Thyroid gland (tissue), 4 donors: ENCODE results near the gene ANKHD1. TPM values are rescaled to one million over a fixed set of nuclear protein-coding genes. Genes with fewer than 3 reads are reported as not detected.
A peak's percentile ranks its signal among the peaks of the same experiment; 100 is the strongest.

Experiments used
- DNase-seq, 2 donors: peaks; one replicate each; pipeline ENCODE4 v3.0.0-alpha.2; 2019
- H3K27ac ChIP-seq, 3 donors: fragments of 200-600 bp; sonication (generic); 1 replicate in 2 of 3; 2 replicates in 1 of 3; pipeline ENCODE4 v1.5.1; 2016 to 2019; ENCODE audit warnings: mild to moderate bottlenecking in 1 of 3, moderate library complexity in 1 of 3
- H3K27me3 ChIP-seq: fragments of 200-600 bp; sonication (generic); one replicate; pipeline ENCODE4 v1.5.1; 2019
- H3K36me3 ChIP-seq, 2 donors: fragments of 200-600 bp; sonication (generic); one replicate each; pipeline ENCODE4 v1.5.1; 2016 to 2019
- H3K4me1 ChIP-seq, 2 donors: fragments of 200-600 bp; sonication (generic); one replicate each; pipeline ENCODE4 v1.5.1; 2017 to 2019
- H3K4me3 ChIP-seq, 3 donors: fragments of 200-600 bp; sonication (generic); replicated peaks in 1 of 3; 1 replicate in 2 of 3; 2 replicates in 1 of 3; pipeline ENCODE4 v1.5.1; 2016; ENCODE audit warnings: mild to moderate bottlenecking in 1 of 3
- H3K9me3 ChIP-seq: fragments of 200-600 bp; sonication (generic); one replicate; pipeline ENCODE4 v1.5.1; 2017
- POLR2A ChIP-seq, 2 donors: fragments of 450-650 bp; IDR thresholded peaks; one replicate each; pipeline ENCODE4 v1.6.1; 2017; ENCODE audit warnings: antibody characterized with exemption in 2 of 2, mild to moderate bottlenecking in 2 of 2, moderate library complexity in 1 of 2
- WGBS, 2 donors: methylation state at CpG; one replicate each; pipeline ENCODE4 v1.1.5; 2017; 5-methylcytosine and 5-hydroxymethylcytosine counted together
- intact Hi-C: fragments of 100-400 bp; cut with DNase I; formaldehyde crosslinking; loops from one replicate; pipeline ENCODE4 v1.15.1; 2023
- total RNA-seq, 4 donors: library from RNA; depleted of rRNA; stranded (reverse); fragments of >200 nt; gene quantifications; one replicate each; pipeline ENCODE4 v1.2.3, GENCODE V29; 2016
- TF ChIP-seq, protein P1 (sequence below), 6 experiments: fragments of 200-600 bp in 3 of 6; fragments of 450-650 bp in 3 of 6; sonication (generic) in 3 of 6; IDR thresholded peaks; one replicate each; pipeline ENCODE4 v1.5.1; 2016 to 2019; ENCODE audit warnings: antibody characterized with exemption in 6 of 6, mild to moderate bottlenecking in 2 of 6, inconsistent platforms in 1 of 6, moderate library complexity in 1 of 6

ANKHD1 gene
- total RNA-seq, 4 donors from 2014 or later, result 148 to 247 (median 163) TPM

DNA sequence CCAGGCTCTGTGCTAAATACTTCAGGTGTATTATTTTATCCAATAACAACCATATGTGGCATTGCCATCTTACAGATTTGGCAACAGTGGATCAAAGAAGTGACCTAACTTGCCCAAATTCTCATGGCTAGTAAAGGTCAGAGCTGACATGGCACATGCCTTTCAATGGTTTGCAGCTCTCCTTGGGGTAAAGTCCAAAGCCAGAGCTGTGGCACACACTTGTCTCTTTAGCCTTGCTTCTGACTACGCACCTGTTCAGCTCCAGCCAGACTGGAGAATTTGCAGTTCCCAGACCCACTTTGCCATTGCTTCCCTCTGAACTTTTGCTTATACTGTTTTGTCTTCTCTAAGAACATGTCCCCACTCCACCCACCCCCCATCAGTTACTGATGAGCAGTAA is 168.9 kb downstream of the ANKHD1 start:
- H3K4me1 ChIP-seq, result peaks cover 12 to 37% of the 10 kb centered on the region in 2 donors
- peaks cover 21 to 24% of the 10 kb centered on the region in 2 donors for H3K36me3 ChIP-seq
- H3K4me3 ChIP-seq, result no peak overlapping the region
- DNase-seq, result no peak
- WGBS, 2 donors, result 100% methylated on average over 1 of the region's 1 CpG
- intact Hi-C loops, result no loop called here
- H3K27me3 ChIP-seq, result no peaks in the 10 kb centered on the region
- TF ChIP-seq, protein P1, sequence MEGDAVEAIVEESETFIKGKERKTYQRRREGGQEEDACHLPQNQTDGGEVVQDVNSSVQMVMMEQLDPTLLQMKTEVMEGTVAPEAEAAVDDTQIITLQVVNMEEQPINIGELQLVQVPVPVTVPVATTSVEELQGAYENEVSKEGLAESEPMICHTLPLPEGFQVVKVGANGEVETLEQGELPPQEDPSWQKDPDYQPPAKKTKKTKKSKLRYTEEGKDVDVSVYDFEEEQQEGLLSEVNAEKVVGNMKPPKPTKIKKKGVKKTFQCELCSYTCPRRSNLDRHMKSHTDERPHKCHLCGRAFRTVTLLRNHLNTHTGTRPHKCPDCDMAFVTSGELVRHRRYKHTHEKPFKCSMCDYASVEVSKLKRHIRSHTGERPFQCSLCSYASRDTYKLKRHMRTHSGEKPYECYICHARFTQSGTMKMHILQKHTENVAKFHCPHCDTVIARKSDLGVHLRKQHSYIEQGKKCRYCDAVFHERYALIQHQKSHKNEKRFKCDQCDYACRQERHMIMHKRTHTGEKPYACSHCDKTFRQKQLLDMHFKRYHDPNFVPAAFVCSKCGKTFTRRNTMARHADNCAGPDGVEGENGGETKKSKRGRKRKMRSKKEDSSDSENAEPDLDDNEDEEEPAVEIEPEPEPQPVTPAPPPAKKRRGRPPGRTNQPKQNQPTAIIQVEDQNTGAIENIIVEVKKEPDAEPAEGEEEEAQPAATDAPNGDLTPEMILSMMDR (IDR thresholded peaks at IDR 0.05), result no peak
- no peak for TF ChIP-seq POLR2A (IDR thresholded peaks at IDR 0.05)
- H3K9me3 ChIP-seq, result no peaks in the 10 kb centered on the region
- peak overlapping the region in 1 of 3 donors; percentile 77 for H3K27ac ChIP-seq

DNA sequence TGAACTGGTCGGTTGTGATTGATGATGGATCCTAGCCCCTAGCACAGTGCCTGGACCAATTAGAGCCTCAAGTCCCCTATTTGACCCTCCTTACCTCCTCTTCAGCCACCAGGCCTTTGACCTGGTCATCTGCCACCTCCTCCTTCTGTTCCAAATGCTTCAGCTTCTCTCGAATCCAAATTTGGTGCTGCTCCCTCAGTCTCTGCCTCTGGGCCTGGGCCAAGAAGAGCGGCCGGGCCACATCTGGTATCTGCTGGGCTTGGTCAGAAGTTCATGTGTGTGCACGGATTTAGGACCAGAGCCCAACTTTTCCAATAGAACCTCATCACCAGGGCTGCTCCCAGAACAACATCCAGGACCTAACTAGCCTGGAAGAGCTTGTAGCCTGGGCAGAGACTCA is 169.5 kb downstream of the ANKHD1 start:
- Histone ChIP-seq H3K4me3 (no peak overlapping the region), H3K4me1 (peaks cover 8 to 33% of the 10 kb centered on the region in 2 donors), H3K27me3 (no peaks in the 10 kb centered on the region), H3K36me3 (peaks cover 21 to 24% of the 10 kb centered on the region in 2 donors), H3K27ac (peak overlapping the region in 1 of 3 donors; percentile 33), H3K9me3 (no peaks in the 10 kb centered on the region)
- no peak for DNase-seq
- 81 to 85% methylated on average over 5 of the region's 5 CpGs for WGBS, 2 donors
- intact Hi-C loops, result no loop called here
- TF ChIP-seq, protein P1 (IDR thresholded peaks at IDR 0.05), result no peak
- no peak for TF ChIP-seq POLR2A (IDR thresholded peaks at IDR 0.05)

DNA sequence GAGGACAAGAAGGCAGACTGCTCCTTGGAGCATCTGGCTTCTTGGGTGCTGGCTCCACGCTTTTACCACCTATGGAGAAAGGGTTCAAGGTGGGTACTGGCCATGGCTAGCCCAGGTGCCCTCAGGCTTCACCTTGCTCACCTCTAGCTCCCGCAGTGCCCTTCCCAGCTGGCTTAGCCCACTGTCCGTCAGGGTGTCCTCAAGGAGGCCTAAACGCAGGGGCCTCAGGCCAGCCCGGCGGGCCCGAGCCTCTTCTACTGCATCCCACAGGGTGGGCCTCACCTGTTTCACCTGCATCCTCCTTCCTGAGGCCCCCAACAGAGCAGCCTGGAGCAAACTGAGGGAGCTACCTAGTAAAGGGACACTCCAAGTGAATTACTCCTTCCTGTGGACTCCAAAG is 172.1 kb downstream of the ANKHD1 start:
- no peaks in the 10 kb centered on the region for H3K9me3 ChIP-seq
- TF ChIP-seq, protein P1 (IDR thresholded peaks at IDR 0.05), result no peak
- TF ChIP-seq POLR2A (IDR thresholded peaks at IDR 0.05), result no peak
- H3K4me3 ChIP-seq, result no peak overlapping the region
- H3K36me3 ChIP-seq, result peaks cover 0 to 3% of the 10 kb centered on the region in 2 donors
- DNase-seq, result no peak
- peak overlapping the region in 2 of 3 donors; percentile 9 to 48 for H3K27ac ChIP-seq
- no peaks in the 10 kb centered on the region for H3K27me3 ChIP-seq
- peaks cover 22 to 41% of the 10 kb centered on the region in 2 donors for H3K4me1 ChIP-seq
- intact Hi-C loops, result no loop called here
- 93 to 97% methylated on average over 7 of the region's 7 CpGs for WGBS, 2 donors

DNA sequence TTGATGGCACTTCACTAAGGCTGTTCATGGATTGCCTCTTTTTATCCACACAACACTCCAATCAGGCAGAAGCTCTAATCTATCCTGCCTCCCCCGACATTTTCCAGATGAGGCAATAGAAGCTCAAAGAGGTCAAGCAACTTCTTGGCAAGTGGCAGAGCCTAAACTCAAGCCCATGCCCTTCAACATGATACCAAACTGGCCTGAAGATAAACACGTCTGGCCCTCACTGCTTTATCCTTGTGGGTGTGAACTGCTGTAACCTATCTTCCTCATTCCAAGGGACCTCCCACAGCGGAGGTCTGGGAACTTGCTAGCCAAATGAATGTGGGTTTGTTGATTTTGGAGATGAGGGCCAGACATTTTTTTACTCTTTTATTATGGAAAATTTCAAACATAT is 172.5 kb downstream of the ANKHD1 start:
- intact Hi-C loops, result no loop called here
- H3K4me3 ChIP-seq, result no peak overlapping the region
- peaks cover 22 to 37% of the 10 kb centered on the region in 2 donors for H3K4me1 ChIP-seq
- H3K27me3 ChIP-seq, result no peaks in the 10 kb centered on the region
- no peak for TF ChIP-seq POLR2A (IDR thresholded peaks at IDR 0.05)
- TF ChIP-seq, protein P1 (IDR thresholded peaks at IDR 0.05), result no peak
- H3K27ac ChIP-seq, result peak overlapping the region in 1 of 3 donors; percentile 48
- no peaks in the 10 kb centered on the region for H3K9me3 ChIP-seq
- WGBS, 2 donors, result 55 to 58% methylated on average over 3 of the region's 3 CpGs
- peaks cover 0 to 3% of the 10 kb centered on the region in 2 donors for H3K36me3 ChIP-seq
- no peak for DNase-seq

DNA sequence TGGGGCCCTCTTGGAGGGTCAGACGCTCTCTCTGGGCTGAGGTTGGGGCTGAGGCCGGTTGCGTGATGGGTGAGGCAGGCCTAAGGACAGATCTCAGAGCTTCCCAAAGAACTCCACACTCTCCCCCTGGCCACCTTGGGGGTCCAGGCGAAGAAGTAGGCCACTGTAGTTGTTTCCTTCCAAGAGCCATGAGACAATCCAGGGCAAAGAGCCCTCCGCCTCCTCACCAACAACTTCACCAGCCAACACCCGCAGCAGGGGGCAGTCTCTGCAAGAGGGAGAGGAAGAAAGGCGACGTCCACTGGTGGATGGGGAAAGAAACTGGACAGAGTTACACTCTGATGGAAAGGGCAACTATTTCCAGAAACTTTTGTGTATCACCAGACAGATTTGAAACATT is 173.7 kb downstream of the ANKHD1 start:
- H3K27ac ChIP-seq, result peak overlapping the region in 2 of 3 donors; percentile 87 to 91
- peaks cover 19 to 31% of the 10 kb centered on the region in 2 donors for H3K4me1 ChIP-seq
- H3K36me3 ChIP-seq, result no peaks in the 10 kb centered on the region
- intact Hi-C loops, result no loop called here
- TF ChIP-seq, protein P1 (IDR thresholded peaks at IDR 0.05), result peak in 4 of 6 experiments; percentile 4 to 45 (median 32)
- TF ChIP-seq POLR2A (IDR thresholded peaks at IDR 0.05), result no peak
- 82 to 89% methylated on average over 7 to 8 of the region's 8 CpGs for WGBS, 2 donors
- H3K9me3 ChIP-seq, result no peaks in the 10 kb centered on the region
- no peaks in the 10 kb centered on the region for H3K27me3 ChIP-seq
- no peak overlapping the region for H3K4me3 ChIP-seq
- DNase-seq, result peak; percentile 29 to 59
